Measurements from ENCODE around the gene MOCS1.

MOCS1 gene

GRCh38 chr6:39910164-39910563, 24.1 kb downstream of the MOCS1 start:
- H3K27me3 ChIP-seq (replicated peaks; ENCODE audit: control insufficient read depth, insufficient read depth, low read length), result no peaks in the 10 kb centered on the region
- peaks cover 95% of the 10 kb centered on the region for H3K36me3 ChIP-seq (ENCODE audit: control insufficient read depth, insufficient read depth, low read length, severe bottlenecking)
- H3K9me3 ChIP-seq (ENCODE audit: control insufficient read depth, low read length), result no peaks in the 10 kb centered on the region
- H3K4me1 ChIP-seq (ENCODE audit: control insufficient read depth, insufficient read depth, low read length), result no peaks in the 10 kb centered on the region
- no peak for DNase-seq (ENCODE audit: low read depth)
- no peak overlapping the region for H3K4me3 ChIP-seq (ENCODE audit: low read length)
- no peak overlapping the region for H3K9ac ChIP-seq (ENCODE audit: low read length)

- no peaks in the 10 kb centered on the region for H3K4me1 ChIP-seq (ENCODE audit: control insufficient read depth, insufficient read depth, low read length)
- H3K36me3 ChIP-seq (ENCODE audit: control insufficient read depth, insufficient read depth, low read length, severe bottlenecking), result peaks cover 93% of the 10 kb centered on the region
- H3K9me3 ChIP-seq (ENCODE audit: control insufficient read depth, low read length), result no peaks in the 10 kb centered on the region
- no peak overlapping the region for H3K9ac ChIP-seq (ENCODE audit: low read length)
- no peaks in the 10 kb centered on the region for H3K27me3 ChIP-seq (replicated peaks; ENCODE audit: control insufficient read depth, insufficient read depth, low read length)
- no peak overlapping the region for H3K4me3 ChIP-seq (ENCODE audit: low read length)
- DNase-seq (ENCODE audit: low read depth), result no peak
Observed at GRCh38 chr6:39909701-39910100, 24.6 kb downstream of the MOCS1 start.

- H3K4me3 ChIP-seq (ENCODE audit: low read length), result no peak overlapping the region
- H3K27me3 ChIP-seq (replicated peaks; ENCODE audit: control insufficient read depth, insufficient read depth, low read length), result no peaks in the 10 kb centered on the region
- DNase-seq (ENCODE audit: low read depth), result no peak
- H3K4me1 ChIP-seq (ENCODE audit: control insufficient read depth, insufficient read depth, low read length), result no peaks in the 10 kb centered on the region
- H3K9ac ChIP-seq (ENCODE audit: low read length), result no peak overlapping the region
- no peaks in the 10 kb centered on the region for H3K9me3 ChIP-seq (ENCODE audit: control insufficient read depth, low read length)
- H3K36me3 ChIP-seq (ENCODE audit: control insufficient read depth, insufficient read depth, low read length, severe bottlenecking), result peaks cover 93% of the 10 kb centered on the region
Observed at GRCh38 chr6:39908838-39909583, 25.3 kb downstream of the MOCS1 start.

- Histone ChIP-seq H3K4me1 (ENCODE audit: control insufficient read depth, insufficient read depth, low read length) (no peaks in the 10 kb centered on the region), H3K36me3 (ENCODE audit: control insufficient read depth, insufficient read depth, low read length, severe bottlenecking) (peaks cover 93% of the 10 kb centered on the region)
Observed at GRCh38 chr6:39907871-39908575, 26.2 kb downstream of the MOCS1 start.

GRCh38 chr6:39906318-39906761, 27.9 kb downstream of the MOCS1 start:
- DNase-seq (ENCODE audit: low read depth), result no peak
- peaks cover 92% of the 10 kb centered on the region for H3K36me3 ChIP-seq (ENCODE audit: control insufficient read depth, insufficient read depth, low read length, severe bottlenecking)
- H3K27me3 ChIP-seq (replicated peaks; ENCODE audit: control insufficient read depth, insufficient read depth, low read length), result no peaks in the 10 kb centered on the region
- H3K4me1 ChIP-seq (ENCODE audit: control insufficient read depth, insufficient read depth, low read length), result no peaks in the 10 kb centered on the region
- H3K9ac ChIP-seq (ENCODE audit: low read length), result no peak overlapping the region
- H3K4me3 ChIP-seq (ENCODE audit: low read length), result no peak overlapping the region
- H3K9me3 ChIP-seq (ENCODE audit: control insufficient read depth, low read length), result no peaks in the 10 kb centered on the region

More at GRCh38 chr6:39907871-39908575, 26.2 kb downstream of the MOCS1 start:
- Histone ChIP-seq H3K9ac (ENCODE audit: low read length) (no peak overlapping the region), H3K27me3 (replicated peaks; ENCODE audit: control insufficient read depth, insufficient read depth, low read length) (no peaks in the 10 kb centered on the region), H3K9me3 (ENCODE audit: control insufficient read depth, low read length) (no peaks in the 10 kb centered on the region), H3K4me3 (ENCODE audit: low read length) (no peak overlapping the region)
- DNase-seq (ENCODE audit: low read depth), result no peak

- H3K36me3 ChIP-seq (ENCODE audit: control insufficient read depth, insufficient read depth, low read length, severe bottlenecking), result peaks cover 92% of the 10 kb centered on the region
Observed at GRCh38 chr6:39905640-39905975, 28.7 kb downstream of the MOCS1 start.

GRCh38 chr6:39904946-39905639, 29.2 kb downstream of the MOCS1 start:
- Histone ChIP-seq H3K36me3 (ENCODE audit: control insufficient read depth, insufficient read depth, low read length, severe bottlenecking) (peaks cover 92% of the 10 kb centered on the region), H3K9me3 (ENCODE audit: control insufficient read depth, low read length) (no peaks in the 10 kb centered on the region), H3K9ac (ENCODE audit: low read length) (no peak overlapping the region), H3K4me3 (ENCODE audit: low read length) (no peak overlapping the region), H3K4me1 (ENCODE audit: control insufficient read depth, insufficient read depth, low read length) (no peaks in the 10 kb centered on the region), H3K27me3 (replicated peaks; ENCODE audit: control insufficient read depth, insufficient read depth, low read length) (no peaks in the 10 kb centered on the region)
- no peak for DNase-seq (ENCODE audit: low read depth)

More at GRCh38 chr6:39905640-39905975, 28.7 kb downstream of the MOCS1 start:
- Histone ChIP-seq H3K4me1 (ENCODE audit: control insufficient read depth, insufficient read depth, low read length) (no peaks in the 10 kb centered on the region), H3K9me3 (ENCODE audit: control insufficient read depth, low read length) (no peaks in the 10 kb centered on the region), H3K9ac (ENCODE audit: low read length) (no peak overlapping the region), H3K4me3 (ENCODE audit: low read length) (no peak overlapping the region), H3K27me3 (replicated peaks; ENCODE audit: control insufficient read depth, insufficient read depth, low read length) (no peaks in the 10 kb centered on the region)
- DNase-seq (ENCODE audit: low read depth), result no peak

GRCh38 chr6:39903656-39904055, 30.6 kb downstream of the MOCS1 start:
- H3K9me3 ChIP-seq (ENCODE audit: control insufficient read depth, low read length), result no peaks in the 10 kb centered on the region
- DNase-seq (ENCODE audit: low read depth), result no peak
- H3K9ac ChIP-seq (ENCODE audit: low read length), result no peak overlapping the region
- H3K27me3 ChIP-seq (replicated peaks; ENCODE audit: control insufficient read depth, insufficient read depth, low read length), result no peaks in the 10 kb centered on the region
- no peaks in the 10 kb centered on the region for H3K4me1 ChIP-seq (ENCODE audit: control insufficient read depth, insufficient read depth, low read length)
- no peak overlapping the region for H3K4me3 ChIP-seq (ENCODE audit: low read length)
- peaks cover 95% of the 10 kb centered on the region for H3K36me3 ChIP-seq (ENCODE audit: control insufficient read depth, insufficient read depth, low read length, severe bottlenecking)

- Histone ChIP-seq H3K27me3 (replicated peaks; ENCODE audit: control insufficient read depth, insufficient read depth, low read length) (no peaks in the 10 kb centered on the region), H3K4me1 (ENCODE audit: control insufficient read depth, insufficient read depth, low read length) (no peaks in the 10 kb centered on the region), H3K4me3 (ENCODE audit: low read length) (no peak overlapping the region), H3K9me3 (ENCODE audit: control insufficient read depth, low read length) (no peaks in the 10 kb centered on the region), H3K9ac (ENCODE audit: low read length) (no peak overlapping the region), H3K36me3 (ENCODE audit: control insufficient read depth, insufficient read depth, low read length, severe bottlenecking) (peaks cover 95% of the 10 kb centered on the region)
- DNase-seq (ENCODE audit: low read depth), result no peak
Observed at GRCh38 chr6:39902786-39903465, 31.3 kb downstream of the MOCS1 start.

GRCh38 chr6:39902136-39902535, 32.1 kb downstream of the MOCS1 start:
- Histone ChIP-seq H3K36me3 (ENCODE audit: control insufficient read depth, insufficient read depth, low read length, severe bottlenecking) (peaks cover 94% of the 10 kb centered on the region), H3K9me3 (ENCODE audit: control insufficient read depth, low read length) (no peaks in the 10 kb centered on the region), H3K9ac (ENCODE audit: low read length) (no peak overlapping the region), H3K27me3 (replicated peaks; ENCODE audit: control insufficient read depth, insufficient read depth, low read length) (no peaks in the 10 kb centered on the region), H3K4me1 (ENCODE audit: control insufficient read depth, insufficient read depth, low read length) (no peaks in the 10 kb centered on the region), H3K4me3 (ENCODE audit: low read length) (no peak overlapping the region)
- no peak for DNase-seq (ENCODE audit: low read depth)

- Histone ChIP-seq H3K4me1 (ENCODE audit: control insufficient read depth, insufficient read depth, low read length) (no peaks in the 10 kb centered on the region), H3K9ac (ENCODE audit: low read length) (no peak overlapping the region), H3K9me3 (ENCODE audit: control insufficient read depth, low read length) (no peaks in the 10 kb centered on the region), H3K36me3 (ENCODE audit: control insufficient read depth, insufficient read depth, low read length, severe bottlenecking) (peaks cover 96% of the 10 kb centered on the region), H3K4me3 (ENCODE audit: low read length) (no peak overlapping the region), H3K27me3 (replicated peaks; ENCODE audit: control insufficient read depth, insufficient read depth, low read length) (no peaks in the 10 kb centered on the region)
- DNase-seq (ENCODE audit: low read depth), result no peak
Observed at GRCh38 chr6:39901670-39902069, 32.6 kb downstream of the MOCS1 start.
